ENCODE data around the gene IRF2.
"Not testable (repeated sequence)": the region's sequence is repeated elsewhere in the genome, so short reads cannot be mapped to it uniquely, and the experiment has no call there.

IRF2 gene

GRCh38 chr4:184342167-184342856, 132.0 kb downstream of the IRF2 start:
- no peaks in the 10 kb centered on the region for H3K36me3 ChIP-seq (ENCODE audit: insufficient read depth, low read length)
- no peak overlapping the region for H3K9ac ChIP-seq (ENCODE audit: insufficient read length)
- H3K4me3 ChIP-seq, result no peak overlapping the region
- no peak for DNase-seq (ENCODE audit: low read depth, low spot score)
- H3K27ac ChIP-seq, result no peak overlapping the region
- H3K9me3 ChIP-seq (ENCODE audit: low read depth, low read length), result no peaks in the 10 kb centered on the region
- no peak for TF ChIP-seq FOXP2 (optimal IDR thresholded peaks at IDR 0.05; ENCODE audit: control extremely low read depth, extremely low read length, insufficient read depth)
- no peak for TF ChIP-seq POLR2AphosphoS5 (IDR thresholded peaks at IDR 0.05; ENCODE audit: borderline replicate concordance, low read depth, low read length)
- no peak for TF ChIP-seq EZH2 (IDR thresholded peaks at IDR 0.05)

- not testable (repeated sequence) for DNase-seq (ENCODE audit: low read depth, low spot score); H3K9me3 ChIP-seq (ENCODE audit: low read depth, low read length); H3K27ac ChIP-seq; H3K36me3 ChIP-seq (ENCODE audit: insufficient read depth, low read length); H3K9ac ChIP-seq (ENCODE audit: insufficient read length); H3K4me3 ChIP-seq
Observed at GRCh38 chr4:184339398-184340193, 134.8 kb downstream of the IRF2 start.

GRCh38 chr4:184337907-184338306, 136.4 kb downstream of the IRF2 start:
- TF ChIP-seq POLR2AphosphoS5 (IDR thresholded peaks at IDR 0.05; ENCODE audit: borderline replicate concordance, low read depth, low read length) (no peak), EZH2 (IDR thresholded peaks at IDR 0.05) (no peak), FOXP2 (optimal IDR thresholded peaks at IDR 0.05; ENCODE audit: control extremely low read depth, extremely low read length, insufficient read depth) (no peak)
- no peak overlapping the region for H3K9ac ChIP-seq (ENCODE audit: insufficient read length)
- H3K27ac ChIP-seq, result no peak overlapping the region
- no peak overlapping the region for H3K4me3 ChIP-seq
- no peak for DNase-seq (ENCODE audit: low read depth, low spot score)
- H3K9me3 ChIP-seq (ENCODE audit: low read depth, low read length), result no peaks in the 10 kb centered on the region
- no peaks in the 10 kb centered on the region for H3K36me3 ChIP-seq (ENCODE audit: insufficient read depth, low read length)

All from SK-N-MC (cell line).